IPS-NIHi11 (cell line): ENCODE data around the gene MIP.
"Not testable (repeated sequence)": the region's sequence is repeated elsewhere in the genome, so short reads cannot be mapped to it uniquely, and the experiment has no call there.

ENCODE experiments used
- DNase-seq: peaks from one replicate; pipeline ENCODE4 v3.0.0; 2012; ENCODE audit warnings: mixed read lengths, low spot score

MIP gene

DNA sequence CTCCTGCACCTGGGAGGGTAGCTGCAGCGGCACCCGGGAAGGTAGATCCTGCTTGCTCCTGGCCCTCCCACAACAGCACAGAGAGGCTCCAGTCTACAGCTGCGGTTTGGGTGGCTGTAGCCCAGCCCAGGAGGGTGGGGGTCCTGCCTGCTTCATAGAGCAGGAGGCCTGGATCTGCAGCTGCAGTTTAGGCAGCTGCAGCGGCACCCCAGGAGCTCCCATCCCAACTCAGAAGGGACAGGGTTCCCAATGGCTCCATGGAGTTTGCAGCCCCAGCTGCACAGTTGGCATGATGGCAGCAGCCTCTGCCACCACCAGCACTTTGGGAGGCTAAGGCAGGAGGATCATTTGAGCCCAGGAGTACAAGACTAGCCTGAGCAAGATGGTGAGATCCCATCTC is 43.7 kb downstream of the MIP start:
- DNase-seq, result no peak

DNA sequence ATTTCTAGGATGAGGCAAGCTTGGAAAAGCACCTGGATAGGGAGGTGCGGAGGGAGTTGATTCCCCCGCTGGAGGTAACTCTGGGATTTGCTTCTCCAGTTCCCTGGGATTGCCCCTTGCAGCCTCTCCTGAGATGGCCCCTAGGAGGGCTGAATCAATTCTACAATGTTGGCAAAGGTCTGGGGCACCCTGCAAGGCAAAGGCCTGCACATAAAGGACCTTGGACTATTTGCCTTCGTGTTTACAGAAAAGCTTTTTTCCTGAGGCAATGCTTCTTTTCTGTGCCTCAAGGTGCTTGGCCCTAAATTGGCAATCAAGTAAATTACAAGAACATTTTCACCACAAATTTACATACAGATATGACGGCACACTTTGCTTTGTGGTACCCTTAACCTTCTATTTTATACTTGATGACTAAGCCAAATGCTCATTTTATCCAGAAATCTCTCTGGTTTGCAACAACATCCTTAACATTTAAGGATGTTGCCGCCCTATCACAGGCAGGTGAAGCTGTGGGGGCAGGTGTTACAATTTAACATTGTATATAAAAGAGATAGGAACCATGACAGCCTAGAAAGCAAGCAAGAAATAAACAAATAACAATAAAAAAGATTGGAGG is 45.5 kb downstream of the MIP start:
- no peak for DNase-seq

DNA sequence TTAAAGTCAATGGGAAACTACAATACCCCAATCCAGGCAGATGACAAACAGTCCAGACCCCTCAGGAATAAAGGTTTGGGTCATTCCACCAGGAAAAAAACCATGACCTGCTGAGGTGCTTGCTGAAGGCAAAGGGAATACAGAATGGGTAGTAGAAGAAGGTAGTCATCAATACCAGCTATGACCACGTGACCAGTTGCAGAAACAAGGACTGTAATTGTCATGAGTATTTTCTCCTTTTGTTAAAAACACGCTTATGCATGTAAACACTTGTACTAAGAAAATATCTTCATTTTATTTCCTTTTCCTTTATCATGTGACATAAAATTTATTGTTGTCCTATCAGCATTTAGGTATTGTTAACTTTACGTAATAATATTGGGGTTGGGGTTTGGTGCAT is 50.2 kb downstream of the MIP start:
- DNase-seq, result not testable (repeated sequence)

DNA sequence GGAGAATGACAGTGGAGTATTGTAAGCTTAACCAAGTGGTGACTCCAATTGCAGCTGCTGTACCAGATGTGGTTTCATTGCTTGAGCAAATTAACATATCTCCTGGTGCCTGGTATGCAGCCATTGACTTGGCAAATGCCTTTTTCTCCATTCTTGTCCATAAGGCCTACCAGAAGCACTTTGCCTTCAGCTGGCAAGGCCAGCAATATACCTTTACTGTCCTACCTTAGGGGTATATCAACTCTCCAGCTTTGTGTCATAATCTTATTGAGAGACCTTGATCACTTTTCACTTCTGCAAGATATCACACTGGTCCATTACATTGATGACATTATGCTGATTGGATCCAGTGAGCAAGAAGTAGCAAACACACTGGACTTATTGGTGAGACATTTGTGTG is 52.8 kb downstream of the MIP start:
- DNase-seq, result not testable (repeated sequence)

DNA sequence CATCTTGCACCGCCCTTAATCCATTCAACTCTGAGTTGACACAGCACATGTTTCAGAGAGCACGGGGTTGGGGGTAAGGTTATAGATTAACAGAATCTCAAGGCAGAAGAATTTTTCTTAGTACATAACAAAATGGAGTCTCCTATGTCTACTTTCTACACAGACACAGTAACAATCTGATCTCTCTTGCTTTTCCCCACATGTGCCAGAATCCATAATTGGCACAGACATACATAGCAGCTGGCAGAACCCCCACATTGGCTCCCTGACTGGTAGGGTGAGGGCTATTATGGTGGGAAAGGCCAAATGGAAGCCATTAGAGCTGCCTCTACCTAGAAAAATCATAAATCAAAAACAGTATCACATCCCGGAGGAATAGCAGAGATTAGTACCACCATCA is 53.3 kb downstream of the MIP start:
- DNase-seq, result not testable (repeated sequence)
